Inferior parietal cortex (tissue), 1 donor: ENCODE measurements around the gene FOSB.

Experiments
- DNase-seq: peaks from one replicate; pipeline ENCODE4 v3.0.0-alpha.2; 2016; ENCODE audit errors: extremely low spot score

The FOSB gene

DNA sequence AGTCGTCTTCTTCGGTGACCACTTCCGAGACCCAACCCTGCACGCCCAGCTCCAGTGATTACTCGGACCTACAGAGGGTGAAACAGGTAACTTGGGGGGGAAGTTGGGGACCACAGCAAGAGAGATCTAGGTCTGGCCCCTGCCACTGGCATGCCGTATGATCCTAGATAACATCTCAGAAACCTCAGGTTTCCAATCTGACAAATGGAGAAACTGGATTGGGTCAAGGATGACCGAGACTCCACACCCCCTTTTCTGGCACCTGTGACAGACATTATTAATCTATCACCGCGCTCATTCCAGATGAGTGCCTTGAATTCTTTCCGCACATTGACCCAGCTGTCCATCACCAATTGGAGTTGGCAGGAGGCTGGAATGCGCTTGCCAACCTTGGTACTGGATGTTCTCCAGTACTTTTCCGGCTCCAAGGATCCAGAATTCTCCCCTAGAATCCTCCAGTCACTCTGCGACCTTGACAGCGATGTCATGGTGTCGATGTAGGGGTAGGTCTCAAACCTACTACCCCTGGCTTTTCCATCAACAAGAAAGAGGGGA is 56.9 kb downstream of the FOSB start:
- no peak for DNase-seq
